Measurements from ENCODE around the gene TYW1B. TPM values are rescaled to one million over a fixed set of nuclear protein-coding genes. Genes with fewer than 3 reads are reported as not detected.

Gene TYW1B
- total RNA-seq, 4 donors from 2014 or later: 2.4 to 7.1 (median 6.1) TPM

Small RNA genes lying within 50 kb of the gene (small RNA-seq; reads per million reads assigned to genes)
- not detected for gene AC211469.2
- not detected for gene MIR4650-2
- not detected for gene RN7SL377P
- not detected for gene RN7SL625P

Other genes starting within 250 kb of the TYW1B start
- 10 to 100 TPM; 14.2 to 22.2 (median 17.5) TPM for gene POM121, start 96.9 kb upstream of the TYW1B start, total RNA-seq
- 1 to 10 TPM in 1 of 4 donors, not detected in 3; 1.4 TPM for gene TRIM74, start 141.3 kb upstream of the TYW1B start, total RNA-seq
- not detected for gene SPDYE8, start 201.6 kb upstream of the TYW1B start, total RNA-seq
- gene SPDYE11, start 229.7 kb upstream of the TYW1B start, total RNA-seq: not detected

All from tibial nerve (tissue), 4 donors.